ENCODE data around the gene IFI35.

IFI35 gene

GRCh38 chr17:43011728-43012472, 5.3 kb downstream of the IFI35 start:
- no peak for TF ChIP-seq ZC3H10 (CRISPR knock-in tag; IDR thresholded peaks at IDR 0.05)
- TF ChIP-seq TOX (CRISPR knock-in tag; IDR thresholded peaks at IDR 0.05; ENCODE audit: borderline replicate concordance): no peak
- TF ChIP-seq ISL1 (CRISPR knock-in tag; IDR thresholded peaks at IDR 0.05): no peak
- no peak for TF ChIP-seq CREB5 (CRISPR knock-in tag; IDR thresholded peaks at IDR 0.05; ENCODE audit: low read depth)
- no peak for TF ChIP-seq ZFP3 (CRISPR knock-in tag; IDR thresholded peaks at IDR 0.05)
- no peak for TF ChIP-seq PPARA (CRISPR knock-in tag; IDR thresholded peaks at IDR 0.05; ENCODE audit: borderline replicate concordance)
- no peak for TF ChIP-seq ARNTL (CRISPR knock-in tag; IDR thresholded peaks at IDR 0.05; ENCODE audit: borderline replicate concordance, low read depth)
- no peak for TF ChIP-seq TSHZ2 (CRISPR knock-in tag; IDR thresholded peaks at IDR 0.05)
- no peak for TF ChIP-seq OSR1 (CRISPR knock-in tag; IDR thresholded peaks at IDR 0.05)
- TF ChIP-seq SNAI2 (CRISPR knock-in tag; IDR thresholded peaks at IDR 0.05): no peak
- TF ChIP-seq TCF4 (CRISPR knock-in tag; IDR thresholded peaks at IDR 0.05; ENCODE audit: borderline replicate concordance): no peak
- no peak for TF ChIP-seq CSDC2 (CRISPR knock-in tag; IDR thresholded peaks at IDR 0.05)
- TF ChIP-seq ZNF565 (CRISPR knock-in tag; conservative IDR thresholded peaks at IDR 0.05; ENCODE audit: low read depth): no peak
- no peak for TF ChIP-seq ESRRG (CRISPR knock-in tag; IDR thresholded peaks at IDR 0.05)
- no peak for TF ChIP-seq POU6F1 (CRISPR knock-in tag; IDR thresholded peaks at IDR 0.05; ENCODE audit: borderline replicate concordance, low read depth)
- no peak for ATAC-seq

- ATAC-seq: no peak
- TF ChIP-seq ZC3H10 (CRISPR knock-in tag; IDR thresholded peaks at IDR 0.05): no peak
- no peak for TF ChIP-seq CSRNP3 (CRISPR knock-in tag; IDR thresholded peaks at IDR 0.05)
- no peak for TF ChIP-seq SNAI2 (CRISPR knock-in tag; IDR thresholded peaks at IDR 0.05)
- no peak for TF ChIP-seq ESRRG (CRISPR knock-in tag; IDR thresholded peaks at IDR 0.05)
- TF ChIP-seq CREB5 (CRISPR knock-in tag; IDR thresholded peaks at IDR 0.05; ENCODE audit: low read depth): no peak
- TF ChIP-seq CSDC2 (CRISPR knock-in tag; IDR thresholded peaks at IDR 0.05): no peak
- no peak for TF ChIP-seq PPARA (CRISPR knock-in tag; IDR thresholded peaks at IDR 0.05; ENCODE audit: borderline replicate concordance)
Measured at GRCh38 chr17:43013296-43013695, 6.7 kb downstream of the IFI35 start.

- no peak for ATAC-seq
- TF ChIP-seq GLIS3 (CRISPR knock-in tag; IDR thresholded peaks at IDR 0.05) (no peak), ARNTL (CRISPR knock-in tag; IDR thresholded peaks at IDR 0.05; ENCODE audit: borderline replicate concordance, low read depth) (no peak), CSDC2 (CRISPR knock-in tag; IDR thresholded peaks at IDR 0.05) (no peak), POU6F1 (CRISPR knock-in tag; IDR thresholded peaks at IDR 0.05; ENCODE audit: borderline replicate concordance, low read depth) (no peak), ZNF70 (CRISPR knock-in tag; IDR thresholded peaks at IDR 0.05) (no peak), CSRNP3 (CRISPR knock-in tag; IDR thresholded peaks at IDR 0.05) (no peak), PATZ1 (CRISPR knock-in tag; IDR thresholded peaks at IDR 0.05; ENCODE audit: borderline replicate concordance) (no peak), RARB (CRISPR knock-in tag; IDR thresholded peaks at IDR 0.05) (no peak), ZC3H10 (CRISPR knock-in tag; IDR thresholded peaks at IDR 0.05) (no peak)
Measured at GRCh38 chr17:43014020-43014648, 7.5 kb downstream of the IFI35 start.

All from SK-N-SH treated with all-trans-retinoic acid at 6 μM for 48 hours (cell line).